HCT116 (cell line): ENCODE data around the gene TNIP1. TPM values are rescaled to one million over a fixed set of nuclear protein-coding genes. Genes with fewer than 3 reads are reported as not detected.

ENCODE experiments used
- ATAC-seq: fragments of 200-7000 bp; cut with Tn5 transposase; 2 replicates; pipeline ENCODE4 v1.9.1; 2020; ENCODE audit warnings: mild to moderate bottlenecking, moderate library complexity
- BruUV-seq: library from RNA; stranded (reverse); fragments of 400-500 nt; replicated peaks from 2 replicates; lab custom pipeline; 2021; lab: Mats Ljungman, UMichigan
- CTCF ChIA-PET: fragments of 300-600 bp; sonication (Branson Sonifier 250); formaldehyde crosslinking; loops from one replicate; lab custom pipeline; 2021; ENCODE audit warnings: antibody characterized with exemption; lab: Charles Lee
- POLR2A ChIA-PET: fragments of 300-600, 350-600 bp; sonication (Branson Sonifier 250); formaldehyde crosslinking; loops from one replicate; lab custom pipeline; 2021; ENCODE audit warnings: antibody characterized with exemption; lab: Charles Lee
- RAD21 ChIA-PET, 2 experiments: fragments of 300-600 bp; sonication (Branson Sonifier 250); formaldehyde crosslinking; loops; one replicate each; lab custom pipeline; 2023; ENCODE audit warnings: low total read pairs in 2 of 2; ENCODE audit not compliant: uncharacterized antibody in 2 of 2, unreplicated experiment in 2 of 2, low non-redundant PET in 1 of 2; lab: Charles Lee
- DNase-seq: peaks from one replicate; pipeline ENCODE4 v3.0.0-alpha.2; 2010; ENCODE audit warnings: low read depth, low spot score
- H2AFZ ChIP-seq: fragments of 200-600 bp; shearing (Covaris generic), sonication (generic); 2 replicates; pipeline ENCODE4 v1.6.1; 2017; ENCODE audit warnings: low read depth, mixed run types, mixed read lengths, antibody characterized with exemption, low read length; ENCODE audit not compliant: poor library complexity, severe bottlenecking
- H3K27ac ChIP-seq: 2 replicates; pipeline ENCODE4 v1.5.1; 2012; ENCODE audit warnings: low read depth, low read length
- H3K27me3 ChIP-seq: fragments of 200-600 bp; sonication (generic); 2 replicates; pipeline ENCODE4 v1.6.1; 2016; ENCODE audit warnings: mixed run types, low read length, mixed read lengths; ENCODE audit not compliant: insufficient read depth
- H3K36me3 ChIP-seq, 2 experiments: fragments of 200-500 bp in 1 of 2; fragments of 200-600 bp in 1 of 2; sonication (Bioruptor generic) in 1 of 2; sonication (generic) in 1 of 2; 2 replicates each; pipeline versions ENCODE4 v1.5.1 to v1.6.1; 2014 to 2016; ENCODE audit warnings: low read length in 2 of 2, inconsistent platforms in 1 of 2, mixed read lengths in 1 of 2, mixed run types in 1 of 2; ENCODE audit not compliant: insufficient read depth in 2 of 2, control insufficient read depth in 1 of 2
- H3K4me1 ChIP-seq, 2 experiments: fragments of 200-600 bp in 1 of 2; sonication (generic) in 1 of 2; 2 replicates each; pipeline versions ENCODE4 v1.5.1 to v1.6.1; 2012 to 2017; ENCODE audit warnings: low read length in 2 of 2, inconsistent platforms in 1 of 2, mild to moderate bottlenecking in 1 of 2, mixed read lengths in 1 of 2, mixed run types in 1 of 2, moderate library complexity in 1 of 2; ENCODE audit not compliant: insufficient read depth in 2 of 2, control insufficient read depth in 1 of 2
- H3K4me2 ChIP-seq: fragments of 200-600 bp; sonication (generic); 2 replicates; pipeline ENCODE4 v1.6.1; 2017; ENCODE audit warnings: mixed run types, low read length, mixed read lengths
- H3K4me3 ChIP-seq, 2 experiments: fragments of 200-600 bp in 1 of 2; sonication (generic) in 1 of 2; replicated peaks in 1 of 2; 2 replicates each; pipeline ENCODE4 v1.5.1; 2011 to 2016; ENCODE audit warnings: low read length in 2 of 2, control low read depth in 1 of 2, low read depth in 1 of 2, mild to moderate bottlenecking in 1 of 2, mixed read lengths in 1 of 2, mixed run types in 1 of 2
- H3K79me2 ChIP-seq: fragments of 200-600 bp; sonication (generic); 2 replicates; pipeline ENCODE4 v1.6.1; 2017; ENCODE audit warnings: mild to moderate bottlenecking, mixed run types, low read length, moderate library complexity, mixed read lengths; ENCODE audit not compliant: insufficient read depth
- H3K9ac ChIP-seq: fragments of 200-600 bp; sonication (generic); 2 replicates; pipeline ENCODE4 v1.6.1; 2016; ENCODE audit warnings: low read length, mixed read lengths
- H3K9me2 ChIP-seq: fragments of 200-600 bp; sonication (generic), shearing (Covaris generic); 2 replicates; pipeline ENCODE4 v1.6.1; 2017; ENCODE audit warnings: mixed run types, mild to moderate bottlenecking, moderate library complexity; ENCODE audit not compliant: insufficient read depth
- H3K9me3 ChIP-seq, 2 experiments: fragments of 200-500 bp in 1 of 2; fragments of 200-600 bp in 1 of 2; sonication (Bioruptor generic) in 1 of 2; sonication (generic) in 1 of 2; 2 replicates each; pipeline ENCODE4 v1.6.1; 2014 to 2017; ENCODE audit warnings: low read length in 2 of 2, mixed read lengths in 2 of 2, inconsistent platforms in 1 of 2, low read depth in 1 of 2, mild to moderate bottlenecking in 1 of 2, mixed run types in 1 of 2, moderate library complexity in 1 of 2; ENCODE audit not compliant: control insufficient read depth in 1 of 2, insufficient read depth in 1 of 2
- H4K20me1 ChIP-seq: fragments of 200-600 bp; sonication (generic), shearing (Covaris generic); 2 replicates; pipeline ENCODE4 v1.6.1; 2017; ENCODE audit warnings: mixed run types, mild to moderate bottlenecking, moderate library complexity; ENCODE audit not compliant: insufficient read depth
- CEBPB ChIP-seq: IDR thresholded peaks from 2 replicates; pipeline ENCODE4 v1.6.1; 2012; ENCODE audit warnings: low read depth
- ELF1 ChIP-seq: IDR thresholded peaks from 2 replicates; pipeline ENCODE4 v1.6.1; 2012; ENCODE audit warnings: low read depth, borderline replicate concordance
- EZH2 ChIP-seq: fragments of 200-600 bp; sonication (generic); IDR thresholded peaks from 2 replicates; pipeline ENCODE4 v1.6.1; 2017; ENCODE audit warnings: antibody characterized with exemption, mixed run types
- EZH2phosphoT487 ChIP-seq: fragments of 200-600 bp; IDR thresholded peaks from 2 replicates; pipeline ENCODE4 v1.6.1; 2018; ENCODE audit warnings: antibody characterized with exemption, borderline replicate concordance
- JUND ChIP-seq: IDR thresholded peaks from 2 replicates; pipeline ENCODE4 v1.6.1; 2012
- MAX ChIP-seq: IDR thresholded peaks from 2 replicates; pipeline ENCODE4 v1.6.1; 2012
- POLR2AphosphoS5 ChIP-seq: IDR thresholded peaks from 2 replicates; pipeline ENCODE4 v1.6.1; 2011; ENCODE audit warnings: mild to moderate bottlenecking, low read depth, low read length, moderate library complexity
- RAD21 ChIP-seq: IDR thresholded peaks from 2 replicates; pipeline ENCODE4 v1.6.1; 2012; ENCODE audit warnings: low read depth, mild to moderate bottlenecking
- SIN3A ChIP-seq: IDR thresholded peaks from 2 replicates; pipeline ENCODE4 v1.6.1; 2012; ENCODE audit warnings: low read depth
- SRF ChIP-seq: IDR thresholded peaks from 2 replicates; pipeline ENCODE4 v1.6.1; 2012; ENCODE audit warnings: low read depth
- TCF7L2 ChIP-seq: IDR thresholded peaks from 2 replicates; pipeline ENCODE4 v1.7.0; 2011; ENCODE audit warnings: borderline replicate concordance, inconsistent platforms; ENCODE audit not compliant: insufficient read depth, insufficient read length; ENCODE audit errors: extremely low read depth
- ZFX ChIP-seq: fragments of 450-650 bp; IDR thresholded peaks from 2 replicates; pipeline ENCODE4 v1.6.1; 2017
- ZNF274 ChIP-seq: fragments of 200-500 bp; sonication (Bioruptor generic); IDR thresholded peaks from 2 replicates; pipeline ENCODE4 v1.6.1; 2014; ENCODE audit warnings: mild to moderate bottlenecking, low read depth, low read length, inconsistent platforms
- intact Hi-C: fragments of 100-400 bp; cut with micrococcal nuclease; formaldehyde crosslinking; loops from 2 replicates; pipeline ENCODE4 v1.10.0; 2022
- total RNA-seq: library from RNA; stranded (reverse); gene quantifications from one replicate; pipeline ENCODE4 v1.2.1, GENCODE V29; 2021; ENCODE audit not compliant: unreplicated experiment
- TF ChIP-seq, protein P1 (sequence below): IDR thresholded peaks from 2 replicates; pipeline ENCODE4 v1.6.1; 2012; ENCODE audit warnings: low read depth
- TF ChIP-seq, protein P2 (sequence below): IDR thresholded peaks from 2 replicates; pipeline ENCODE4 v1.6.1; 2012

The TNIP1 gene
- total RNA-seq, 1 experiment from 2014 or later, result 46.0 TPM

- Histone ChIP-seq H3K4me2 (no peak overlapping the region), H3K9me3 (no peaks in the 10 kb centered on the region), H3K9me2 (no peaks in the 10 kb centered on the region), H4K20me1 (no peaks in the 10 kb centered on the region), H3K9ac (no peak overlapping the region), H2AFZ (no peak overlapping the region), H3K4me3 (no peak overlapping the region), H3K27me3 (no peaks in the 10 kb centered on the region), H3K27ac (no peak overlapping the region), H3K4me1 (no peaks in the 10 kb centered on the region), H3K79me2 (no peaks in the 10 kb centered on the region), H3K36me3 (peaks cover 2 to 6% of the 10 kb centered on the region in 2 experiments; a peak in 2 of 4 replicates)
- POLR2A ChIA-PET, result no interaction called here
- no peak for ATAC-seq
- DNase-seq, result no peak
- RAD21 ChIA-PET, result interaction anchor here in 1 of 2 experiments (1.6 kb wide), 1 partner anchor 59 kb away, joined by 4 read pairs; no protein-coding TSS in a partner anchor
- intact Hi-C loops, result no loop called here
- CTCF ChIA-PET, result interaction anchor here (2.0 kb wide), 1 partner anchor 59 kb away, joined by 6 read pairs; no protein-coding TSS in a partner anchor
- no TSS peak for BruUV-seq
- TF ChIP-seq JUND (no peak), RAD21 (no peak), EZH2 (no peak), SRF (no peak), ZNF274 (no peak), ELF1 (no peak), MAX (no peak), POLR2AphosphoS5 (no peak), SIN3A (no peak), TCF7L2 (no peak), ZFX (no peak), CEBPB (no peak), EZH2phosphoT487 (no peak)
- TF ChIP-seq, protein P1, sequence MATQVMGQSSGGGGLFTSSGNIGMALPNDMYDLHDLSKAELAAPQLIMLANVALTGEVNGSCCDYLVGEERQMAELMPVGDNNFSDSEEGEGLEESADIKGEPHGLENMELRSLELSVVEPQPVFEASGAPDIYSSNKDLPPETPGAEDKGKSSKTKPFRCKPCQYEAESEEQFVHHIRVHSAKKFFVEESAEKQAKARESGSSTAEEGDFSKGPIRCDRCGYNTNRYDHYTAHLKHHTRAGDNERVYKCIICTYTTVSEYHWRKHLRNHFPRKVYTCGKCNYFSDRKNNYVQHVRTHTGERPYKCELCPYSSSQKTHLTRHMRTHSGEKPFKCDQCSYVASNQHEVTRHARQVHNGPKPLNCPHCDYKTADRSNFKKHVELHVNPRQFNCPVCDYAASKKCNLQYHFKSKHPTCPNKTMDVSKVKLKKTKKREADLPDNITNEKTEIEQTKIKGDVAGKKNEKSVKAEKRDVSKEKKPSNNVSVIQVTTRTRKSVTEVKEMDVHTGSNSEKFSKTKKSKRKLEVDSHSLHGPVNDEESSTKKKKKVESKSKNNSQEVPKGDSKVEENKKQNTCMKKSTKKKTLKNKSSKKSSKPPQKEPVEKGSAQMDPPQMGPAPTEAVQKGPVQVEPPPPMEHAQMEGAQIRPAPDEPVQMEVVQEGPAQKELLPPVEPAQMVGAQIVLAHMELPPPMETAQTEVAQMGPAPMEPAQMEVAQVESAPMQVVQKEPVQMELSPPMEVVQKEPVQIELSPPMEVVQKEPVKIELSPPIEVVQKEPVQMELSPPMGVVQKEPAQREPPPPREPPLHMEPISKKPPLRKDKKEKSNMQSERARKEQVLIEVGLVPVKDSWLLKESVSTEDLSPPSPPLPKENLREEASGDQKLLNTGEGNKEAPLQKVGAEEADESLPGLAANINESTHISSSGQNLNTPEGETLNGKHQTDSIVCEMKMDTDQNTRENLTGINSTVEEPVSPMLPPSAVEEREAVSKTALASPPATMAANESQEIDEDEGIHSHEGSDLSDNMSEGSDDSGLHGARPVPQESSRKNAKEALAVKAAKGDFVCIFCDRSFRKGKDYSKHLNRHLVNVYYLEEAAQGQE, result no peak
- TF ChIP-seq, protein P2, sequence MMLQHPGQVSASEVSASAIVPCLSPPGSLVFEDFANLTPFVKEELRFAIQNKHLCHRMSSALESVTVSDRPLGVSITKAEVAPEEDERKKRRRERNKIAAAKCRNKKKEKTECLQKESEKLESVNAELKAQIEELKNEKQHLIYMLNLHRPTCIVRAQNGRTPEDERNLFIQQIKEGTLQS, result no peak
- TF ChIP-seq, all 23 proteins: peak for 0
Observed at GRCh38 chr5:151056379-151057325, 24.2 kb downstream of the TNIP1 start.
